SHP77 treated with DMSO at 0.1 percent for 48 hours (cell line): ENCODE results near the gene CDKN2D.

Source experiments
- DNase-seq: peaks from one replicate; lab custom pipeline; 2025; lab: John Stamatoyannopoulos, UW

The CDKN2D gene

GRCh38 chr19:10520652-10521318 lies 48.0 kb downstream of the CDKN2D start:
- DNase-seq = no peak

GRCh38 chr19:10519421-10519820 lies 49.4 kb downstream of the CDKN2D start:
- DNase-seq = no peak

GRCh38 chr19:10518444-10519361 lies 50.1 kb downstream of the CDKN2D start:
- DNase-seq = no peak

GRCh38 chr19:10517760-10518443 lies 50.9 kb downstream of the CDKN2D start:
- no peak for DNase-seq

- DNase-seq = no peak
These were observed 51.4 kb downstream of the CDKN2D start, which contains the start of gene S1PR5 for GRCh38 chr19:10517361-10517759. Gene S1PR5 (minus strand): TSS chr19:10517447. CDS start chr19:10515011, 2,436 bp downstream.

- DNase-seq = no peak
These were observed 52.0 kb downstream of the CDKN2D start for GRCh38 chr19:10516671-10517286.
